PC-3 (cell line): Measurements from ENCODE around the gene IRF8. TPM values are rescaled to one million over a fixed set of nuclear protein-coding genes. Genes with fewer than 3 reads are reported as not detected.
A peak's percentile ranks its signal among the peaks of the same experiment; 100 is the strongest.

Experiments used
- ATAC-seq: fragments of 200-7000 bp; cut with Tn5 transposase; 2 replicates; pipeline ENCODE4 v1.9.1; 2020; ENCODE audit warnings: mild to moderate bottlenecking, moderate library complexity
- BruUV-seq: library from RNA; stranded (reverse); fragments of 400-500 nt; replicated peaks from 2 replicates; lab custom pipeline; 2021; lab: Mats Ljungman, UMichigan
- CTCF ChIA-PET: fragments of 300-600 bp; sonication (Branson Sonifier 250); formaldehyde crosslinking; loops from one replicate; lab custom pipeline; 2022; ENCODE audit warnings: antibody characterized with exemption; lab: Charles Lee
- POLR2A ChIA-PET: fragments of 300-600 bp; sonication (Branson Sonifier 250); formaldehyde crosslinking; loops from one replicate; lab custom pipeline; 2022; ENCODE audit warnings: antibody characterized with exemption; ENCODE audit not compliant: unreplicated experiment; lab: Charles Lee
- DNase-seq: peaks from one replicate; pipeline ENCODE4 v3.0.0-alpha.2; 2015
- H2AFZ ChIP-seq: fragments of 300-600 bp; sonication (generic); 2 replicates; pipeline ENCODE4 v1.6.0; 2016; ENCODE audit warnings: antibody characterized with exemption, low read length
- H3F3A ChIP-seq: fragments of 300-600 bp; sonication (generic); one replicate; pipeline ENCODE4 v1.6.0; 2017; ENCODE audit warnings: antibody characterized with exemption, low read length, control low read depth, mild to moderate bottlenecking; ENCODE audit not compliant: unreplicated experiment
- H3K27ac ChIP-seq: fragments of 300-600 bp; sonication (generic); 2 replicates; pipeline ENCODE4 v1.5.1; 2016; ENCODE audit warnings: mild to moderate bottlenecking, low read length
- H3K27me3 ChIP-seq: fragments of 300-600 bp; sonication (generic); 2 replicates; pipeline ENCODE4 v1.6.1; 2016; ENCODE audit warnings: low read length, mixed read lengths
- H3K36me3 ChIP-seq: fragments of 300-600 bp; sonication (generic); 2 replicates; pipeline ENCODE4 v1.6.1; 2016; ENCODE audit warnings: low read depth, mixed run types, low read length, mixed read lengths
- H3K4me1 ChIP-seq: fragments of 300-600 bp; sonication (generic); 2 replicates; pipeline ENCODE4 v1.5.1; 2016; ENCODE audit warnings: low read length; ENCODE audit not compliant: insufficient read depth
- H3K4me2 ChIP-seq: fragments of 300-600 bp; sonication (generic); 2 replicates; pipeline ENCODE4 v1.6.0; 2016; ENCODE audit warnings: low read length
- H3K4me3 ChIP-seq: fragments of 300-600 bp; sonication (generic); 2 replicates; pipeline ENCODE4 v1.5.1; 2016; ENCODE audit warnings: mild to moderate bottlenecking, low read length, mixed read lengths
- H3K79me2 ChIP-seq: fragments of 300-600 bp; sonication (generic); 2 replicates; pipeline ENCODE4 v1.6.1; 2017; ENCODE audit warnings: low read length, mixed read lengths
- H3K9ac ChIP-seq: fragments of 300-600 bp; sonication (generic); 2 replicates; pipeline ENCODE4 v1.6.0; 2016; ENCODE audit warnings: mild to moderate bottlenecking, low read length
- H3K9me2 ChIP-seq: fragments of 300-600 bp; sonication (generic); replicated peaks from 2 replicates; pipeline ENCODE4 v1.6.1; 2016; ENCODE audit warnings: mixed run types, low read length, mixed read lengths
- H3K9me3 ChIP-seq: fragments of 300-600 bp; sonication (generic); 2 replicates; pipeline ENCODE4 v1.6.1; 2016; ENCODE audit warnings: low read length, mixed read lengths
- H4K20me1 ChIP-seq: fragments of 300-600 bp; sonication (generic); 2 replicates; pipeline ENCODE4 v1.6.1; 2016; ENCODE audit warnings: low read length, mixed read lengths
- EZH2 ChIP-seq: fragments of 300-600 bp; sonication (generic); IDR thresholded peaks from one replicate; pipeline ENCODE4 v1.6.1; 2017; ENCODE audit warnings: antibody characterized with exemption, mild to moderate bottlenecking, low read length; ENCODE audit not compliant: unreplicated experiment
- EZH2phosphoT487 ChIP-seq: fragments of 300-600 bp; sonication (generic); IDR thresholded peaks from 2 replicates; pipeline ENCODE4 v1.6.1; 2018; ENCODE audit warnings: mild to moderate bottlenecking, antibody characterized with exemption, low read length, borderline replicate concordance
- intact Hi-C: fragments of 100-400 bp; cut with micrococcal nuclease; formaldehyde crosslinking; loops from 2 replicates; pipeline ENCODE4 v1.9.0; 2023
- total RNA-seq: library from RNA; depleted of rRNA; stranded (reverse); fragments of >200 nt; gene quantifications from 2 replicates; pipeline ENCODE4 v1.2.3, GENCODE V29; 2014
- TF ChIP-seq, protein P1 (sequence below): fragments of 300-600 bp; sonication (generic); conservative IDR thresholded peaks from 2 replicates; pipeline ENCODE4 v1.5.1; 2017; ENCODE audit warnings: antibody characterized with exemption, low read depth, mild to moderate bottlenecking, low read length

Gene IRF8
- total RNA-seq, 1 experiment from 2014 or later, result not detected

DNA sequence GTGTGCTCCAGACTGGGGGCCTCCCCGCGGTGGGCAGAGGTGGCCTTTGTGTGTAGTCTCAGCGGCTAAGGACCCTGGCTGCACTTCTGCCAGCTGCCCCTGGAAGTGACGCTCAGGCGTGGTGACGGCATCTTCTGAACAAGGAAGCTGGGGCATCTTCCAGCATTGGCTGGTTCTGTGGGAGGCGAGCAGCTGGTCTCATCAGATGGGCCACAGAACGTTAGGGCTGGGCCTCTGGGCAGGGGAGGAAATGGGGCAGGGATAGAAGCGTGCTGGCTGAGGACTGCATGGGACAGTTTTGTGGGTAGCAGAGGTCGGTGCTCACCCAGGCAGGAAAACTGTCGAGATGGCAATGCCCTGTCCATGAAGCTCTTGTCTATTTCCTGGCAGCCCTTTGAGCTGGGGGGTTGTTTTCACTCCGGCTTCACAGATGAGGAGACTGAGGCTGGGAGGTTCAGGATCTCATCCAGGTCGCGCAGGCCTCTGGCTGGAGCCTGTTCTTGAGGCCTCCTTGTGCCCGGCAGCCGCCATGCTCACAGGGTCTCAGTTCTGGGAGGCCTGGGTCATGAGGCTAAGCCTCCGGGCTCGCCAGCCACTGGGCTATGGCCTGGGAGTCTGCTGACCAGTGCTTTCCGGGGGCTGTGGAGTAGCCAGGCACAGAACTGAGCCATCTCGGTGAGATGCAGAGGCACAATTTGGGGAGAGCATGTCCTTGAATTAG, 16.3 kb downstream of the IRF8 start:
- H3K36me3 ChIP-seq, result no peaks in the 10 kb centered on the region
- no peak for DNase-seq
- H3F3A ChIP-seq, result no peaks in the 10 kb centered on the region
- ChIA-PET CTCF (no interaction called here), POLR2A (no interaction called here)
- peaks cover 4% of the 10 kb centered on the region; the same call in 1 of the 2 replicates for H3K4me1 ChIP-seq
- TF ChIP-seq EZH2phosphoT487 (no peak), EZH2 (no peak)
- TF ChIP-seq, protein P1, sequence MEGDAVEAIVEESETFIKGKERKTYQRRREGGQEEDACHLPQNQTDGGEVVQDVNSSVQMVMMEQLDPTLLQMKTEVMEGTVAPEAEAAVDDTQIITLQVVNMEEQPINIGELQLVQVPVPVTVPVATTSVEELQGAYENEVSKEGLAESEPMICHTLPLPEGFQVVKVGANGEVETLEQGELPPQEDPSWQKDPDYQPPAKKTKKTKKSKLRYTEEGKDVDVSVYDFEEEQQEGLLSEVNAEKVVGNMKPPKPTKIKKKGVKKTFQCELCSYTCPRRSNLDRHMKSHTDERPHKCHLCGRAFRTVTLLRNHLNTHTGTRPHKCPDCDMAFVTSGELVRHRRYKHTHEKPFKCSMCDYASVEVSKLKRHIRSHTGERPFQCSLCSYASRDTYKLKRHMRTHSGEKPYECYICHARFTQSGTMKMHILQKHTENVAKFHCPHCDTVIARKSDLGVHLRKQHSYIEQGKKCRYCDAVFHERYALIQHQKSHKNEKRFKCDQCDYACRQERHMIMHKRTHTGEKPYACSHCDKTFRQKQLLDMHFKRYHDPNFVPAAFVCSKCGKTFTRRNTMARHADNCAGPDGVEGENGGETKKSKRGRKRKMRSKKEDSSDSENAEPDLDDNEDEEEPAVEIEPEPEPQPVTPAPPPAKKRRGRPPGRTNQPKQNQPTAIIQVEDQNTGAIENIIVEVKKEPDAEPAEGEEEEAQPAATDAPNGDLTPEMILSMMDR, result no peak
- no peak overlapping the region for H3K4me3 ChIP-seq
- no peak overlapping the region for H3K9ac ChIP-seq
- H3K9me3 ChIP-seq, result no peaks in the 10 kb centered on the region
- H3K9me2 ChIP-seq, result no peaks in the 10 kb centered on the region
- intact Hi-C loops, result no loop called here
- no peak overlapping the region for H3K27ac ChIP-seq
- H4K20me1 ChIP-seq, result no peaks in the 10 kb centered on the region
- no peak for ATAC-seq
- peaks cover 22% of the 10 kb centered on the region for H3K27me3 ChIP-seq
- no TSS peak for BruUV-seq
- H3K4me2 ChIP-seq, result no peak overlapping the region
- H3K79me2 ChIP-seq, result no peaks in the 10 kb centered on the region
- no peak overlapping the region for H2AFZ ChIP-seq

DNA sequence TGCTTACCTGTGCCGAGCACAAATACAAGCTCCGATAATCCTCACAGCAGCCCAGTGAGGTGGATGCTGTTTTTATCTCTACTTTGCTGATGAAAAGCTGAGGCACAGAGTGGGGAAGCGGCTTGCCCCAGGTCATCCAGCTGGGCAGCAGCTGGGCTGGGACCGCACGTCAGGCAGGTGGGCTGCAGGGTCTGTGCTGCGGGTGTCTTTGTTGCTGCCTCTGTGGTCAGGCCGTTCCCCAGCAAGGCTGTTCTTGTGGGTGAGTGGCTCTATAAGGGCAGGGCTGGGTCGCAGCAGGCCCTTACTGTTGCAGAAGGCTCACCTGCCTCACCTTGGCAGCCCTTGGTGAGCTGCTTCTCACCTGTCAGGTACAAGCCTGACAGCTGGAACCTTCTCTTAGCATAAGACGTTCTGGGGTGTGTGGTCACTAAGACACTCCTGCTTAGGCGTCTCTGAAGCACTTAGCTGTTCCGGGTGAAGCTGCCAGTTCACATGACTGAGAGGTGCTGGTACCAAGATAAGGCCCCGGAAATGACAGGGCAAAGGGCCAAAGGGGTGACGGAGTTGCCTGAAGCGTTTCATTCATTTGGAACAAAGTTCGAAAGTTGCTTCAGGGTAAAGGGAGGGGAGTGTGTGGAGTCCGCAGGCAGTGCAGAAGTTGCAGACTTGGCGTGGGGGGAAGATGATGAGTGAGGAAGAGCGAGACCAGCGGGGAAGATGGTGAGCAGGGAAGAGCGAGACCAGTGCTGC, 17.4 kb downstream of the IRF8 start:
- Histone ChIP-seq H3F3A (no peaks in the 10 kb centered on the region), H3K4me3 (no peak overlapping the region), H4K20me1 (no peaks in the 10 kb centered on the region), H3K27me3 (peaks cover 21% of the 10 kb centered on the region), H3K4me2 (no peak overlapping the region), H3K9ac (no peak overlapping the region), H3K4me1 (peaks cover 4% of the 10 kb centered on the region; the same call in 1 of the 2 replicates), H3K36me3 (no peaks in the 10 kb centered on the region), H3K79me2 (no peaks in the 10 kb centered on the region), H3K27ac (no peak overlapping the region), H3K9me3 (no peaks in the 10 kb centered on the region), H2AFZ (no peak overlapping the region), H3K9me2 (no peaks in the 10 kb centered on the region)
- ChIA-PET CTCF (no interaction called here), POLR2A (no interaction called here)
- no TSS peak for BruUV-seq
- intact Hi-C loops, result no loop called here
- TF ChIP-seq, protein P1, result no peak
- TF ChIP-seq EZH2 (no peak), EZH2phosphoT487 (no peak)
- no peak for ATAC-seq
- DNase-seq, result peak; percentile 27

DNA sequence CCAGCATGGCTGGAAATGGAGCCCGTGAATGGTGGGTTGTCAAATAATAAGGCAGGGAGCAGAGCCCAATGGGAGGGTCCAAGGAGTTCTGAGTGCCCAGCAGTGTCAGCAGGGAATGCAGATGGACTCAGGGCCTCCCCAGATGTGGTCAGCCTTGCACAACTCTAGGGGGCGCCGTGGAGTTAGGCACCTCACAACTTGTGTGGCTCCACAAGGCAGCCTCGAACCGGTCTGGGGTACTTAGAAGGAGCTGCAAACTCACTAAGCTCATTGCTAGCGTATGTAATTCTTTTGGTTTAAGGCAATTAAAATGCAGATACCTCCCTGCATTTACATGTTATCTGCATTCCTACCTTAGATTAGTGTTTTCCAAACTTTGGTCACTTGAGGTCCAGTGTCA, 18.1 kb downstream of the IRF8 start:
- TF ChIP-seq EZH2phosphoT487 (no peak), EZH2 (no peak)
- TF ChIP-seq, protein P1, result 0 out of 2 replicates have a peak, but pooled peaks have one; percentile 30
- no peak for ATAC-seq
- H3K36me3 ChIP-seq, result no peaks in the 10 kb centered on the region
- H3K9me2 ChIP-seq, result no peaks in the 10 kb centered on the region
- no peaks in the 10 kb centered on the region for H3K9me3 ChIP-seq
- H3K4me2 ChIP-seq, result no peak overlapping the region
- ChIA-PET CTCF (no interaction called here), POLR2A (no interaction called here)
- no peak overlapping the region for H2AFZ ChIP-seq
- no peaks in the 10 kb centered on the region for H3F3A ChIP-seq
- peaks cover 21% of the 10 kb centered on the region for H3K27me3 ChIP-seq
- peaks cover 4% of the 10 kb centered on the region; the same call in 1 of the 2 replicates for H3K4me1 ChIP-seq
- H3K27ac ChIP-seq, result no peak overlapping the region
- BruUV-seq, result no TSS peak
- DNase-seq, result no peak
- intact Hi-C loops, result no loop called here
- H3K9ac ChIP-seq, result no peak overlapping the region
- H3K79me2 ChIP-seq, result no peaks in the 10 kb centered on the region
- no peak overlapping the region for H3K4me3 ChIP-seq
- no peaks in the 10 kb centered on the region for H4K20me1 ChIP-seq
